Lower leg skin (tissue), 3 donors: ENCODE results near the gene CAPN15.

Experiments
- POLR2A ChIP-seq, 2 donors: fragments of 450-650 bp; IDR thresholded peaks; one replicate each; pipeline ENCODE4 v1.6.1; 2016 to 2017; ENCODE audit warnings: antibody characterized with exemption in 2 of 2, mild to moderate bottlenecking in 1 of 2, moderate library complexity in 1 of 2
- TF ChIP-seq, protein P1 (sequence below), 3 donors: fragments of 450-650 bp; IDR thresholded peaks; one replicate each; pipeline ENCODE4 v1.5.1; 2016; ENCODE audit warnings: antibody characterized with exemption in 3 of 3, mild to moderate bottlenecking in 3 of 3, moderate library complexity in 2 of 3

DNA sequence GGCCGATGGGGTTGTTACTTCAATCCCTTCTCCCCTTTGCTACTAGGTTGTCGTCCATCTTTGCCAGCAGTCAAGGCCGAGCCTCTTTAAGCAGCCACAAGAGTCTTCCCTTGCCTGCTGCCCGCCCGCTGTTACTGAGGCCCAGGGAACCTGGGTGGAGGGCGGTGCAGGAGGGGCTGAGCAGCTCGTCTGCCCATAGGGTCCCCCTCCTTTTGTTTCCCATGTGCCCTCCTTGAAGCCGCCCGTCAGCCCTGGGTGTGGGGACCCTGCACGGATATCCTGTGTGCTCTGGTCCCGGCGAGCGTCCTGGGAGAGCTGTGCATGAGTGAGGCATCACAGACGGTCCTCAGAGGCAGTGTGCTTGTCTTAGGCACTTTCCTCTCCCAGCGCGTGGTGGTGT lies 37.9 kb upstream of the CAPN15 start:
- TF ChIP-seq, protein P1, sequence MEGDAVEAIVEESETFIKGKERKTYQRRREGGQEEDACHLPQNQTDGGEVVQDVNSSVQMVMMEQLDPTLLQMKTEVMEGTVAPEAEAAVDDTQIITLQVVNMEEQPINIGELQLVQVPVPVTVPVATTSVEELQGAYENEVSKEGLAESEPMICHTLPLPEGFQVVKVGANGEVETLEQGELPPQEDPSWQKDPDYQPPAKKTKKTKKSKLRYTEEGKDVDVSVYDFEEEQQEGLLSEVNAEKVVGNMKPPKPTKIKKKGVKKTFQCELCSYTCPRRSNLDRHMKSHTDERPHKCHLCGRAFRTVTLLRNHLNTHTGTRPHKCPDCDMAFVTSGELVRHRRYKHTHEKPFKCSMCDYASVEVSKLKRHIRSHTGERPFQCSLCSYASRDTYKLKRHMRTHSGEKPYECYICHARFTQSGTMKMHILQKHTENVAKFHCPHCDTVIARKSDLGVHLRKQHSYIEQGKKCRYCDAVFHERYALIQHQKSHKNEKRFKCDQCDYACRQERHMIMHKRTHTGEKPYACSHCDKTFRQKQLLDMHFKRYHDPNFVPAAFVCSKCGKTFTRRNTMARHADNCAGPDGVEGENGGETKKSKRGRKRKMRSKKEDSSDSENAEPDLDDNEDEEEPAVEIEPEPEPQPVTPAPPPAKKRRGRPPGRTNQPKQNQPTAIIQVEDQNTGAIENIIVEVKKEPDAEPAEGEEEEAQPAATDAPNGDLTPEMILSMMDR (IDR thresholded peaks at IDR 0.05), result no peak
- TF ChIP-seq POLR2A (IDR thresholded peaks at IDR 0.05), result no peak
